ENCODE measurements around the gene PRKAG2.

DNA sequence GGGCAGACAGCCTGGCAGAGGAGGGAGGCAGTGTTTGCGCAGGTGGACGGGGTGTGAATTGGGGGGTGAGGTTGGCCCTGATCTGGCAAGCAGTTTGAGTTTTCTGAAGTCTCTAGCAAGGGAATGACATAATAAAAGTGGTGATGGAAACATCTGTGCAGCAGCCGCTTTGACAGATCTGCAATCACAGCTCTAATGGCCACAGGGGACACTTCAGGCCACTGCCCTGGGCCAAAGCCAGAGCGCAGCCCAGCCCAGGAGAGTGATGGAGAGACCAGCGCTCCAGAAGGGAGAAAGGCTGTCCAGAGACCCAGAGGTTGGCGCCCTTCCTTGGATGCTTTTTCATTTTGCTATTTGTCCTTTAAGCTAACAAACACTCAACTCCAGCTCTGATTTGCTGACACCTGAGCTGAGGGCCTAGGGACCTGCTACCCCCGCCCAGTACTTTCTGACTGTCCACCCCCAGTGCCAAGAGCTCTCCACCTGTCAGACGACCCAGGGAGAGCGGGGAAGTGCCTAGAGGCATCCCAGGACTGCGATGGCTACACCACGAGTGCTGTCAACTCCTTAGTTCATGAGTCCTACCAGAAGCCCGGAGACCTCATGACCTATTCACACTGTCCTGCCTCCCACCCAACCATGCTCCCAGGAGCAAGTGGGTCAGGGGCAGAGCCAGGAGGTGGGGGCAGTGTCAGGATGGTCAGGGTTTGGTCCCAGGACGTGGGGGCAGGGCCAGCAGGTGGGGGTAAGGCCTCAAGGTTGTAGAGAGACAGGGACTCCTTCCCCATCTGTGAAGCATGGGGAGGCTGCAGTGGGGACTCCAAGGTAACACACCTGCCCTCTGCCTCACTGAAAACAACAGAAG is 112.6 kb downstream of the PRKAG2 start:
- TF ChIP-seq POLR2A (IDR thresholded peaks at IDR 0.05), result no peak
- TF ChIP-seq, protein P1, sequence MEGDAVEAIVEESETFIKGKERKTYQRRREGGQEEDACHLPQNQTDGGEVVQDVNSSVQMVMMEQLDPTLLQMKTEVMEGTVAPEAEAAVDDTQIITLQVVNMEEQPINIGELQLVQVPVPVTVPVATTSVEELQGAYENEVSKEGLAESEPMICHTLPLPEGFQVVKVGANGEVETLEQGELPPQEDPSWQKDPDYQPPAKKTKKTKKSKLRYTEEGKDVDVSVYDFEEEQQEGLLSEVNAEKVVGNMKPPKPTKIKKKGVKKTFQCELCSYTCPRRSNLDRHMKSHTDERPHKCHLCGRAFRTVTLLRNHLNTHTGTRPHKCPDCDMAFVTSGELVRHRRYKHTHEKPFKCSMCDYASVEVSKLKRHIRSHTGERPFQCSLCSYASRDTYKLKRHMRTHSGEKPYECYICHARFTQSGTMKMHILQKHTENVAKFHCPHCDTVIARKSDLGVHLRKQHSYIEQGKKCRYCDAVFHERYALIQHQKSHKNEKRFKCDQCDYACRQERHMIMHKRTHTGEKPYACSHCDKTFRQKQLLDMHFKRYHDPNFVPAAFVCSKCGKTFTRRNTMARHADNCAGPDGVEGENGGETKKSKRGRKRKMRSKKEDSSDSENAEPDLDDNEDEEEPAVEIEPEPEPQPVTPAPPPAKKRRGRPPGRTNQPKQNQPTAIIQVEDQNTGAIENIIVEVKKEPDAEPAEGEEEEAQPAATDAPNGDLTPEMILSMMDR (IDR thresholded peaks at IDR 0.05), result no peak

Measured in Peyer's patch (tissue), 4 donors.